Measurements from ENCODE around the gene IL31RA. TPM values are rescaled to one million over a fixed set of nuclear protein-coding genes. Genes with fewer than 3 reads are reported as not detected.

The IL31RA gene
- total RNA-seq, 2 donors from 2014 or later = 2.1 TPM; not detected in 1

DNA sequence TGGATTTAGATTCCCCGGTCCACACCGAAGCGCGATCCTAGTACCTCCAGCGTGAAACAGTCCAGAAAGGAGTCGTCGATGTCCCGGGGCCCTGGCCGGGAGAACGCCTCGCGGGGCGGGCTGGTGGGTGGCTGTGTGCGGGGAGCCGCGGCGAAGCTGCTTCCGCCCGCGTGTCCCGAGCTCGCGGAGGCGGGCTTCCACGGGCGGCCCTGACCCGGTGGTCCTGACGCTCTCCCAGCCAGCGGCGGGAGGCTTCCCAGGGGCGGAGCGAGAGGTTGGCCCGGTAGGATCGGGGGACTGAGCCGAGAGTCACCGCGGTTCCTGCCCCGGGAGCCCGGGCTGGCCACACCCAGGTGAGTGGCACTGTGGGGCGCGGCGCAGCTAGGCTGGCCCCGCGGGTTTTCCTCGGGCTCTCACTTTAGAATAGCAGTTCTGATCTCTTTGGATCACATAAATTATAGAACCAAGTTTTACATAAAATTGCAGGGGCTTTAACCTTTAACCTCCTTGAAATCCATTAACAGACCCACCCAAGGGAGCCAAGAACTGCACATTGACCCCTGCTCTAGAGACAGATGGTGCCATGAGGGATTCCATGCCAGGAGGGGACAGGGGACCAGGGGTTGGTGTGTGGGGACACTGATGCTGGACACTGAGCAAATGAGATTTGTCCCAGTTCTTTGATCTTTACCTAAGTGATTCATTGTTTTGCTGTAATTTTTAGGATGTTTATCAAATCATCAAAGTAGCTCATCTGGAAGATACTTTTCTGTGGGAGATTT, 29.2 kb upstream of the IL31RA start:
- Histone ChIP-seq H3K27me3 (replicated peaks; ENCODE audit: insufficient read depth) (no peaks in the 10 kb centered on the region), H3K9me3 (no peaks in the 10 kb centered on the region), H3K4me1 (replicated peaks) (peaks cover 6% of the 10 kb centered on the region), H3K27ac (no peak overlapping the region), H3K4me3 (peak overlapping the region in 1 of 2 donors; percentile 30), H3K36me3 (no peaks in the 10 kb centered on the region)
- intact Hi-C loops (cut with DNase I) = no loop called here
- WGBS = 12% methylated on average over 22 of the region's 45 CpGs
- no peak for TF ChIP-seq POLR2A (IDR thresholded peaks at IDR 0.05)
- no peak for TF ChIP-seq POLR2AphosphoS5 (IDR thresholded peaks at IDR 0.05)
- TF ChIP-seq, protein P1, sequence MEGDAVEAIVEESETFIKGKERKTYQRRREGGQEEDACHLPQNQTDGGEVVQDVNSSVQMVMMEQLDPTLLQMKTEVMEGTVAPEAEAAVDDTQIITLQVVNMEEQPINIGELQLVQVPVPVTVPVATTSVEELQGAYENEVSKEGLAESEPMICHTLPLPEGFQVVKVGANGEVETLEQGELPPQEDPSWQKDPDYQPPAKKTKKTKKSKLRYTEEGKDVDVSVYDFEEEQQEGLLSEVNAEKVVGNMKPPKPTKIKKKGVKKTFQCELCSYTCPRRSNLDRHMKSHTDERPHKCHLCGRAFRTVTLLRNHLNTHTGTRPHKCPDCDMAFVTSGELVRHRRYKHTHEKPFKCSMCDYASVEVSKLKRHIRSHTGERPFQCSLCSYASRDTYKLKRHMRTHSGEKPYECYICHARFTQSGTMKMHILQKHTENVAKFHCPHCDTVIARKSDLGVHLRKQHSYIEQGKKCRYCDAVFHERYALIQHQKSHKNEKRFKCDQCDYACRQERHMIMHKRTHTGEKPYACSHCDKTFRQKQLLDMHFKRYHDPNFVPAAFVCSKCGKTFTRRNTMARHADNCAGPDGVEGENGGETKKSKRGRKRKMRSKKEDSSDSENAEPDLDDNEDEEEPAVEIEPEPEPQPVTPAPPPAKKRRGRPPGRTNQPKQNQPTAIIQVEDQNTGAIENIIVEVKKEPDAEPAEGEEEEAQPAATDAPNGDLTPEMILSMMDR (IDR thresholded peaks at IDR 0.05) = no peak
- no peak for DNase-seq (ENCODE audit: low spot score)

DNA sequence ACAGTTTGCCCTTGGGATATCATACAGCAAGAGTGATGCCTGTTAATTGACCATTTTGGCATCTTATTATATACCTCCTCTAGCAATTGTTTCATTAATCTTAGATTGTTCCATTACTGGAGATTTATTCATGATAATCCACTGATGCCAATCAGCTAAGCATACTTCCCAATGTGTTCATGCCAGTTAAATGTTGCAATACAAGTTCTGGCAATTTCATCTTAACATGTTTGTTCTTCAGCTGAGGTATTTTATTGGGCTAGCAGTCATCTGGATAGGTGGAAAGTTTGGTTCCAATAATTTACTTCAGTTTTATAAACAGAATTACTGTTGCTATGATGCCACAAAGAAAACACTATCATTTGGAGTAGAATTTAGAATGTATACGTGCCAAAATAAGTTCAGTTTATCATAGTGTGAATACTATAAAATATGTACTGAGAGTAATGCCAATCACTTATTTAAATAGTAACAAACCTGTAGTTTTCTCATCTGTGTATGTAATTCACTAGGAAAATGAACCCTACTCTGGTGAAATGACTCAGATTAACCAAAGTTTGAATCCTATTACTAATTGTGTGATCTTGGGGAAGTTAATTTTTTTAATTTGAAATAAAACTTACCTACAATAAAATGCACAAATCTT, 27.9 kb upstream of the IL31RA start:
- peak; percentile 47 for DNase-seq (ENCODE audit: low spot score)
- Histone ChIP-seq H3K4me1 (replicated peaks) (peaks cover 6% of the 10 kb centered on the region), H3K36me3 (no peaks in the 10 kb centered on the region), H3K4me3 (no peak overlapping the region), H3K27ac (peak overlapping the region; percentile 18 to 42), H3K27me3 (replicated peaks; ENCODE audit: insufficient read depth) (no peaks in the 10 kb centered on the region), H3K9me3 (no peaks in the 10 kb centered on the region)
- TF ChIP-seq POLR2AphosphoS5 (IDR thresholded peaks at IDR 0.05) (peak; percentile 88), POLR2A (IDR thresholded peaks at IDR 0.05) (no peak)
- TF ChIP-seq, protein P1 (IDR thresholded peaks at IDR 0.05) = no peak
- 43% methylated on average over 1 of the region's 1 CpG for WGBS
- intact Hi-C loops (cut with DNase I) = no loop called here

DNA sequence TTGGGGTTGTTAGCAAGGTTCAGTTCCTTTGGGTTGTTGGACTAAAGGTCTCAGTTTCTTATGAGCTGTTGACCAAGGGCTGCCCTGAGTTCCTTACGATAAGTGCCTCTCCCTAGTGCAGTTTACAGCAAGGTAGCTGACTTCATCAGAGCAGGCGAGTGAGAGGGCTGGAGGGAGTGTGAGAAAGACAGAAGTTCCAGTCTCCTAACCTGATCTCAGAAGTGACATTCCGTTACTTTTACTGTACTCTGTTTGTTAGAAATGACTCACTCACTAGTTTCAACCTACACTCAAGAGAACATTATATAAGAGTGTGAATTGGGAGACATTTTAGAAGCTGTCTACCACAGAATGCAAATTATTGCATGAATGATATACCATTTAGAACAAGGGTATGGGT, 21.2 kb upstream of the IL31RA start:
- Histone ChIP-seq H3K27ac (no peak overlapping the region), H3K27me3 (replicated peaks; ENCODE audit: insufficient read depth) (no peaks in the 10 kb centered on the region), H3K36me3 (no peaks in the 10 kb centered on the region), H3K9me3 (no peaks in the 10 kb centered on the region), H3K4me3 (no peak overlapping the region), H3K4me1 (replicated peaks) (no peaks in the 10 kb centered on the region)
- TF ChIP-seq, protein P1 (IDR thresholded peaks at IDR 0.05) = no peak
- no peak for TF ChIP-seq POLR2AphosphoS5 (IDR thresholded peaks at IDR 0.05)
- no peak for TF ChIP-seq POLR2A (IDR thresholded peaks at IDR 0.05)
- intact Hi-C loops (cut with DNase I) = no loop called here
- DNase-seq (ENCODE audit: low spot score) = no peak
- 93% methylated on average over 3 of the region's 3 CpGs for WGBS

DNA sequence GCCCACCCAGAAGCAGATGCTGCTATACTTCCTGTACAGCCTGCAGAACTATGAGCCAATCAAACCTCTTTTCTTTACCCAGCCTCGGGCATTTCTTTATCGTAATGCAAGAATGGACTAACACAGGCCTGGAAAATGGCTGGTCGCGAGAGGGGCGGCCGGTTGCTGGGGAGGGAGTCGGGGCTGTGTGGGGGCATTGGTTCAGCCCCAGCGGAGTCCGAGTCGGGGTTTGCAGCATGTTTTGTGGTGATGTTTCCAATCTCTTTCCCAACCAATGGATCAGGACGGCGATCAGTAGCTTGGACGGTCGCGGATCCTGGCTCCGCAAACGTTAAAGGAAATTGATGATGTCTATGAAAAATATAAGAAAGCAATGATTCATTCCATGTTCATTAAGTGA, 18.7 kb upstream of the IL31RA start:
- Histone ChIP-seq H3K4me1 (replicated peaks) (no peaks in the 10 kb centered on the region), H3K27me3 (replicated peaks; ENCODE audit: insufficient read depth) (no peaks in the 10 kb centered on the region), H3K36me3 (no peaks in the 10 kb centered on the region), H3K9me3 (no peaks in the 10 kb centered on the region), H3K4me3 (no peak overlapping the region), H3K27ac (no peak overlapping the region)
- WGBS = 96% methylated on average over 17 of the region's 17 CpGs
- no peak for TF ChIP-seq POLR2A (IDR thresholded peaks at IDR 0.05)
- TF ChIP-seq POLR2AphosphoS5 (IDR thresholded peaks at IDR 0.05) = no peak
- TF ChIP-seq, protein P1 (IDR thresholded peaks at IDR 0.05) = no peak
- intact Hi-C loops (cut with DNase I) = no loop called here
- DNase-seq (ENCODE audit: low spot score) = no peak
